Keratinocyte (primary cell): ENCODE results near the gene WSB1.

ENCODE experiments used
- CTCF ChIP-seq, 3 experiments: IDR thresholded peaks in 1 of 3; conservative IDR thresholded peaks in 1 of 3; optimal IDR thresholded peaks in 1 of 3; 2 replicates in 2 of 3; 3 replicates in 1 of 3; pipeline versions ENCODE3 to v1.5.1; 2011; ENCODE audit warnings: low read length in 3 of 3, mild to moderate bottlenecking in 3 of 3, moderate library complexity in 2 of 3, control low read depth in 1 of 3, inconsistent platforms in 1 of 3; ENCODE audit not compliant: insufficient read depth in 2 of 3; ENCODE audit errors: extremely low read depth in 1 of 3
- EZH2 ChIP-seq: IDR thresholded peaks from one replicate; pipeline ENCODE4 v1.6.1; 2012; ENCODE audit warnings: inconsistent platforms, mild to moderate bottlenecking, low read length, moderate library complexity

GRCh38 chr17:27318633-27319032, 24.7 kb downstream of the WSB1 start:
- TF ChIP-seq CTCF (optimal IDR thresholded peaks at IDR 0.05 in 1 of 3, IDR thresholded peaks at IDR 0.05 in 1 of 3, conservative IDR thresholded peaks at IDR 0.05 in 1 of 3; ENCODE audit: extremely low read depth in 1 of 3, insufficient read depth in 2 of 3, low read length in 3 of 3), result no peak
- no peak for TF ChIP-seq EZH2
